Measurements from ENCODE around the gene ZCRB1. TPM values are rescaled to one million over a fixed set of nuclear protein-coding genes. Genes with fewer than 3 reads are reported as not detected.

Gene ZCRB1

DNA sequence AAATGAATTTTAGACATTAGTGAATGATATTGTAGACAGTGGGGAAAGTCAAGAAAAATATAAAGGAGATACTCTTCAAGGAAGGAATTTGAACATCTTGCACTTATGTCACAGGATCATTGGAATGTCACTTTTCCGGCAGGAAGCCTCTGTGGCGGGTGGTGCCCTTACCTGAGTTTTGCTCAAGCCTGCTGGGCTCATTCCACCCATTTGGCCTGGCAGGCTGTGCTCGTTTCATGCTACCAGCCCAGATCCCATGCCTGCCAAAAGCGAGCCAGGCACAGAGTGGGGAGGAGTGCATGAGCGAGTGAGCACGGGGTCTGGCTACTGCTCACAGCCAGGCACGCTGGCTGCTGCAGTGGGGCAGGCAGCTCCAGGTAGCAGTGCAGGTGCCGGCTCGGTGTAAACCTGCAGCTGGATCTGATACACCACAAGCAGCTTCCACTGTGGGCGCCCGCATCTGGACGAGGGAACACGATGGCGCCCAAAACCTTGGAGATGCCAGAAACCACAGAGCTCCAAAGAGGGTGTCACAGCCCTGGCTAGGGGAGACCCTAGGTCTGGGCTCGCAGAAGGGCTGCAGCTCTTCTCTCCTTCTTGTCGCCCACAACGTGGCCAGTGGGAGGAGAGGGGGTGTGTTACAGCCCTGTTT, 59.2 kb downstream of the ZCRB1 start:
- no peak overlapping the region for H2AK5ac ChIP-seq (ENCODE audit: low read length)
- H3K9ac ChIP-seq (ENCODE audit: low read length): no peak overlapping the region
- no peak overlapping the region for H3K4me2 ChIP-seq (ENCODE audit: low read length)
- H3K56ac ChIP-seq (ENCODE audit: low read length): no peak overlapping the region
- no peak overlapping the region for H3K4ac ChIP-seq (ENCODE audit: low read depth, low read length)
- no peak overlapping the region for H2BK15ac ChIP-seq (replicated peaks; ENCODE audit: low read depth)
- no peak overlapping the region for H3K4me3 ChIP-seq (ENCODE audit: low read length)
- H4K8ac ChIP-seq (ENCODE audit: low read depth, low read length): no peak overlapping the region
- H3K27me3 ChIP-seq (ENCODE audit: insufficient read depth, low read length, poor library complexity): no peaks in the 10 kb centered on the region
- no peaks in the 10 kb centered on the region for H3K4me1 ChIP-seq (ENCODE audit: control insufficient read depth, low read depth, low read length)
- H2BK120ac ChIP-seq (ENCODE audit: low read depth, low read length): no peak overlapping the region
- H3K18ac ChIP-seq (ENCODE audit: low read length): no peak overlapping the region
- H3K23ac ChIP-seq (ENCODE audit: low read length): no peak overlapping the region
- DNase-seq: no peak
- no peak overlapping the region for H3K27ac ChIP-seq (ENCODE audit: low read depth, low read length)
- H3K79me2 ChIP-seq (ENCODE audit: control insufficient read depth, insufficient read depth, low read length): no peaks in the 10 kb centered on the region
- no peak overlapping the region for H4K5ac ChIP-seq (ENCODE audit: low read length)
- no peaks in the 10 kb centered on the region for H3K36me3 ChIP-seq (ENCODE audit: control insufficient read depth, insufficient read depth, low read length)
- WGBS (ENCODE audit: extremely low coverage, insufficient coverage, low lambda C conversion rate): no CpG with 5 or more reads among the region's 17 CpGs
- no peak overlapping the region for H2BK5ac ChIP-seq (ENCODE audit: low read length)
- H3K79me1 ChIP-seq (ENCODE audit: low read length): no peaks in the 10 kb centered on the region

DNA sequence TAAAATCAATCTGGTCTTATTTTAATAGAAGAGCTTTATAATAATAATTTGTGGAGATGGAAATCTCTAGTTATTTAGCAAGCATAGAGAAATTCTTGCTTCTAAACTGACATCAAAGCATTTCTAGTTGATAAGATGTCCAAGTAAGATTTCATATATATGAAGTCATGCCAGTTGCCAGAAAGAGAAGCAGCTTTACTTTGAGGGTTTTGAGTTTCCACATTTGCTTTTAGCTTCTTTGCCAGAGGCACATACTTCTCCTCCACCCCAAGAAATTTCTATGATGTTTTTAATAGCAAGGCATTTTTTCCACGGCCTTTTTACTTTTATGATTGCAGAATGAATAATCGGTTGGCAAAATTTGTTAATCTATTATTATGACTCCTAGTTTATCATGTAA, 63.6 kb downstream of the ZCRB1 start:
- no peak overlapping the region for H2BK5ac ChIP-seq (ENCODE audit: low read length)
- WGBS (ENCODE audit: extremely low coverage, insufficient coverage, low lambda C conversion rate): no CpG with 5 or more reads among the region's 2 CpGs

More for the DNA sequence above, 63.6 kb downstream of the ZCRB1 start:
- no peak overlapping the region for H3K56ac ChIP-seq (ENCODE audit: low read length)
- no peaks in the 10 kb centered on the region for H3K79me2 ChIP-seq (ENCODE audit: control insufficient read depth, insufficient read depth, low read length)
- H3K9ac ChIP-seq (ENCODE audit: low read length): no peak overlapping the region
- H3K4me2 ChIP-seq (ENCODE audit: low read length): no peak overlapping the region
- no peak overlapping the region for H2AK5ac ChIP-seq (ENCODE audit: low read length)
- no peak overlapping the region for H3K18ac ChIP-seq (ENCODE audit: low read length)
- H3K27me3 ChIP-seq (ENCODE audit: insufficient read depth, low read length, poor library complexity): no peaks in the 10 kb centered on the region
- H2BK120ac ChIP-seq (ENCODE audit: low read depth, low read length): no peak overlapping the region
- no peak overlapping the region for H4K5ac ChIP-seq (ENCODE audit: low read length)
- H3K4ac ChIP-seq (ENCODE audit: low read depth, low read length): no peak overlapping the region
- H3K23ac ChIP-seq (ENCODE audit: low read length): no peak overlapping the region
- no peaks in the 10 kb centered on the region for H3K36me3 ChIP-seq (ENCODE audit: control insufficient read depth, insufficient read depth, low read length)
- no peak for DNase-seq
- no peaks in the 10 kb centered on the region for H3K4me1 ChIP-seq (ENCODE audit: control insufficient read depth, low read depth, low read length)
- H3K4me3 ChIP-seq (ENCODE audit: low read length): no peak overlapping the region
- no peaks in the 10 kb centered on the region for H3K79me1 ChIP-seq (ENCODE audit: low read length)
- no peak overlapping the region for H3K27ac ChIP-seq (ENCODE audit: low read depth, low read length)
- no peak overlapping the region for H4K8ac ChIP-seq (ENCODE audit: low read depth, low read length)
- no peak overlapping the region for H2BK15ac ChIP-seq (replicated peaks; ENCODE audit: low read depth)

Small RNA genes lying within 50 kb of the gene (small RNA-seq; reads per million reads assigned to genes)
- gene MIR7851 (ENCODE audit: insufficient read depth) (2.0 reads per million, percentile 16 among the genes with 10 or more reads in this experiment), gene RF00090 (ENCODE audit: insufficient read depth) (not detected)

Data from mesendoderm (in vitro differentiated cells).